HG03066 (cell line): ENCODE results near the gene SUOX.
"Not testable (repeated sequence)": the region's sequence is repeated elsewhere in the genome, so short reads cannot be mapped to it uniquely, and the experiment has no call there.

ENCODE experiments used
- ATAC-seq: cut with Tn5 transposase; IDR thresholded peaks from one replicate; pipeline ENCODE4 v1.9.1; 2021; ENCODE audit warnings: low read depth; ENCODE audit not compliant: unreplicated experiment

Gene SUOX

GRCh38 chr12:56017181-56017580 is 20.1 kb downstream of the SUOX start:
- no peak for ATAC-seq

DNA sequence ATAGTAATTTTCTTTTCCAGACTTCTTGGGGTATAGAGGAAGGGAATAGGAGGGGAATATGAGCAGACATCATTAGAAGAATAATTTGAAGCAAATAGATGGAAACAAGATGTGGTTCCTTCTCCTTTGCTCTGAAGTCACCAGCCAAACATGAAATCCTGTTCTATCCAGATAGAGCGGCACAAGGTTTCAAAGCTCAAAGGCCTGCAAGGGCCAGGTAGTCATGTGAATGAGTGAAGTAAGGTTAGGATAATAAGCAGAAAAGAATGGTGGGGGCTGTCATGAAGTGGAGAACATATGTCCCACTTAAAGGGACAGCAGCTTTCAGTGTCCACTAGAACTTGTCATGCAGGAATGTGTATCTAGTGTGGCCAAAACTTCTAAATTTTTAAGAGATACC is 21.3 kb downstream of the SUOX start:
- no peak for ATAC-seq

DNA sequence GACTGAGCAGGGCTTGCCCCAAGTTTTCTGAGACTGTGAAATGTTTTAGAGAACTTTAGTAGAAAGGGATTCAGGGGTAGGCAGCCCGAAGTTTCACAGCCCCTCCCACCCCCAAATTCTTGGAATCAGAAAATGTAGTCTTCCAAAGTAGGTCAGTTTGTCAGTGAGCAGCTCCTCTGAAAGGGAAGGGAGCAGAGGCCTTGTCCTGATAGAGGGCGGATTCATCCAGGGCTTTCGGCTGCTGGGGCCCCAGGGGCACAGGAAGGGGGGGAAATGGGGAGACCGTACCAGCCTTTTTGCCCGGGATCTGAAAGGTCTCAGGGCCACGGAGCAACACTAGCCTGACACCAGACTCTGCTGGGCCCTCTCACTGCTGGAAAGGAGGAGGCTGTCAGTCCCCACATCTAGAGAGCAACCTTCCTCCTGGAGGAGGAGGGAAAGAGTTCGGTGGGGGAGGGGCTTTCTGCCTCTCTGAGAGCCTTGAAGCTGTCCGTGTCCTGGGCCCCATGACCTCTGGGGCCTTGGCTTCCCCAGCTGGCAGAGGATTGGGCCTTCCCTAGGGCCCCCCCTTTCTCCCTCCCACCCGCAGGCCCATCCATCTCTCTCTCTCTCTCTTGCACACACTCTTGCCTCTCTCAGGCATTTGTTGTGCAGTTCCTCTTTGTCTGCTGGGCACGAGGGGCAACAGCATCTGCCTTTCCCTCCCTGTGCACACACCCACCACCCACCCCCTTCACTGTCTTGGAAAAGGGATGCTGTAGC is 23.5 kb downstream of the SUOX start, which contains the start of gene IKZF4:
IKZF4 (plus strand) TSS at position 621 of the 762 bp plus-strand sequence. CDS start 451 bp downstream, outside the sequence.
- no peak for ATAC-seq

GRCh38 chr12:56021889-56022497 is 24.9 kb downstream of the SUOX start:
- ATAC-seq, result no peak

DNA sequence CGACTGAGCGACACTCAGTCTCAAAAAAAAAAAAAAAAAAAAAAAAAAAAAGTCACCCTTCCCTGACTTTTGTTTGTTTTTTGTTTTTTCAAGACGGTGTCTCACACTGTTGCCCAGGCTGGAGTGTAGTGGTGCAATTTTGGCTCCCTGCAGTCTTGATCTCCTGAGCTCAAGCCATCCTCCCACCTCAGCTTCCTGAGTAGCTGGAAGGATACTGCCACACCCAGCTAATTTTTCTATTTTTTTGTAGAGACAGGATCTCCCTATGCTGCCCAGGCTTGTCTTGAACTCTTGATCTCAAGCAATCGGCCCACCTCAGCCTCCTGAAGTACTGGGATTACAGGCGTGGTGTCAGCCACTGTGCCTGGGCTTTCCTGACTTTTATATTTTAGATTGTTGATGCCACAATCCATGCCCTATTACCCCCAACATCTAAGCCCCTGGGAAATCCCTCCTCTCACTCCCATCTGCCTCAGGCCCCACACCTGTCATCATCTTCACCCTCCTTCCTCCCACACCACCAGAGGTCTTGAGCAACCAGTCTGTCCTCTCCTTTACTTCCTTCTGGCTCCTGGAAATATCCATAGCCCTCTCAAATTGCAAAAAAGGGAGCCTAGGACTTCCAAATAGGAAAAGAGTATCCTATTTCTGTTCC is 31.6 kb downstream of the SUOX start:
- no peak for ATAC-seq

DNA sequence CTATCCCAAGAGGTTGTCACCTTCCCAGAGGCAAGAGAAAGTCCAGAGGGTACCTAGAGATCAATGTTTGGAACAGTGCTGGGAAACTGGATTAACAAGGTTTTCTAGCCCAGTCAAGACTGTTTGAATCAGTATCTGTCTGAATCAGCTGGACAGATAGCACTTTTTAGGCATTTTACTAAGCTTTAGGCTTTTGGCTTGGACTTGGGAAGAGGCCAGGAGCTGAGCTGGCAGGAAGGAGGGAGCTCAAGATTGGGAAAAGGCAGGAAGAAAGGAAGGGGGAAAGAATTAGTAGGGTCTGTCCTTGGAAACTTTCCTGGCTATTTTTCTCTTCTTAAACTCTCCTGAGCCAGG is 32.1 kb downstream of the SUOX start:
- no peak for ATAC-seq

- ATAC-seq, result no peak
Observed at GRCh38 chr12:56029666-56030293, 32.7 kb downstream of the SUOX start.

DNA sequence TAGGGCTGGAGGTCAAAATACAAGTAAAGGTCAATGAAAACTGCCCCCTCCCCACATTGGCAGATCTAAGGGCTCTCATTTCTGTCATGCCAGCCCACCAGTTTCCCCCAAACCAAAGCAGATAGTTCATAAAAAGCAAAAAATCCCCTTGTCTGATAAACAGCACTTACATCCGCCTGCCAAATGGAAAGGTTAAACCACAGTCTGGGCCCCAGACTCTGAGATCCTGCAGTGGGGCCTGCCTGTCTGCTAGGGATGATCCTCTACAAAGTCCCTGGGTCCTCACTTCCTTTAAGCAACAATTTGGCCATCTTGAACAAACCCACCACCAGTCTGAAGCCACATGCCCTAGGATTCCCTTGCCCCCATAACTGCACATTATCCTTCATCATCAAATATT is 34.9 kb downstream of the SUOX start:
- no peak for ATAC-seq

DNA sequence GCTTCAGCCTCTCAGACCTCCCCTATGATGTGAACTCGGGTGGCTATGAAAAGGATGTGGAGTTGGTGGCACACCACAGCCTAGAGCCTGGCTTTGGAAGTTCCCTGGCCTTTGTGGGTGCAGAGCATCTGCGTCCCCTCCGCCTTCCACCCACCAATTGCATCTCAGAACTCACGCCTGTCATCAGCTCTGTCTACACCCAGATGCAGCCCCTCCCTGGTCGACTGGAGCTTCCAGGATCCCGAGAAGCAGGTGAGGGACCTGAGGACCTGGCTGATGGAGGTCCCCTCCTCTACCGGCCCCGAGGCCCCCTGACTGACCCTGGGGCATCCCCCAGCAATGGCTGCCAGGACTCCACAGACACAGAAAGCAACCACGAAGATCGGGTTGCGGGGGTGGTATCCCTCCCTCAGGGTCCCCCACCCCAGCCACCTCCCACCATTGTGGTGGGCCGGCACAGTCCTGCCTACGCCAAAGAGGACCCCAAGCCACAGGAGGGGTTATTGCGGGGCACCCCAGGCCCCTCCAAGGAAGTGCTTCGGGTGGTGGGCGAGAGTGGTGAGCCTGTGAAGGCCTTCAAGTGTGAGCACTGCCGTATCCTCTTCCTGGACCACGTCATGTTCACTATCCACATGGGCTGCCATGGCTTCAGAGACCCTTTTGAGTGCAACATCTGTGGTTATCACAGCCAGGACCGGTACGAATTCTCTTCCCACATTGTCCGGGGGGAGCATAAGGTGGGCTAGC is 37.7 kb downstream of the SUOX start:
- ATAC-seq, result no peak

- ATAC-seq, result no peak
Observed at GRCh38 chr12:56037161-56037560, 40.1 kb downstream of the SUOX start.

DNA sequence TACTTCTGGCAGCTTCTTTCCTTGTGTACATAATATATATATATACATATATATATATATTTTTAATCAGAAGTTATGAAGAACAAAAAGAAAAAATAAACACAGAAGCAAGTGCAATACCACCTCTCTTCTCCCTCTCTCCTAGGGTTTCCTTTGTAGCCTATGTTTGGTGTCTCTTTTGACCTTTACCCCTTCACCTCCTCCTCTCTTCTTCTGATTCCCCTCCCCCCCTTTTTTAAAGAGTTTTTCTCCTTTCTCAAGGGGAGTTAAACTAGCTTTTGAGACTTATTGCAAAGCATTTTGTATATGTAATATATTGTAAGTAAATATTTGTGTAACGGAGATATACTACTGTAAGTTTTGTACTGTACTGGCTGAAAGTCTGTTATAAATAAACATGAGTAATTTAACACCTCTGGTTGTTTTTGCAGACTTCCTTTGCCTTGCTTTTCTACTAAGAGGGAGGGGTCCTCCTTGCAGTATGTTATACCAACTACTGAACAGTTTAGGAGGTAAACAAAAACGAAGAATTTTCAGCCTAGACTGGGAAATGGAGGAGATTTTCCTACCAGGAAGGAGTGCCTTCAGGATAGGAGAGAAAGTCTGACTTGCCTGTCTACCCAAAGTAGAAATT is 41.1 kb downstream of the SUOX start:
- no peak for ATAC-seq

- no peak for ATAC-seq
Observed at GRCh38 chr12:56040151-56040550, 43.1 kb downstream of the SUOX start.

- ATAC-seq, result peak; percentile 1
Observed at GRCh38 chr12:56040963-56041551, 44.0 kb downstream of the SUOX start.

DNA sequence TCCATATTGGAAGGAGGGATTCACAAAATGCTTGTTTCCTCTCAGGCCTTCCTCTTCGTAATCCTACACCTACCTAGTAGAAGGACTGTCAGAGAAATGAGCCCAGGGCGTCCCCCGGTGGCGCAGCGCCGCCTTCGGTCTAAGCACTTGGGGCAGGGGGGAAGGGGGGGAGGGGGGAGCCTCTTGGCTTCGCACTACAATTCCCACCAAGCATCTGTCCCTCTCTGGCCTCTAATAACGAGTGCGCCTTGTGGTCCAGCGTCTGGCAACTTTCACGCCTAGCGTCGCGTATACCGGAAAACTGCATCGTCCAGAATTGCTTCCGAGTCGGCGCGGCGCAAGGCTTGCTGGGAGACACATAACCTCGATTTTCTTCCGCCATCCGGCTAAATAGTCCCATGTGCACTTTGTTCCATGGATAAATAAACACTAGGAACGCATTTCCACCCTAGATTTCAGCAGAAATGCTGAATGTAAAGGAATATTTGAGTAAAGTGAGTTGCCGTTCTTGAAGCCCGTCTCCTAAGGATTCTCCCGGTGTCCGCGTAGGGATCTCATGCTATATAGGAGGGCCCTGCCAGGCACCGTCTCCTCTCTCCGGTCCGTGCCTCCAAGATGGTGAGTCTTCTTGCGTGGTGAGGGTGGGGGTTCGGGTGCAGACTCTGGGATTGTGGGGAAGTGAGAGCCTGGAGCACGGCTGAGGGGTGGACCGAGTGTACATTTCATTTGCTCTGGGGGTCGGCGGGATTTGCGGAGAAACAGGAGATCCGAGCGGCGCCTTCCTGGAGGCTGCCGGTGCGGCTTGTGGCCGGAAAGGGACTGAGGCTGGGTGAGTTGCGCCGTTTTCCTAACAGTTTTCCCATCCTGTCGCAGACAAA is 44.7 kb downstream of the SUOX start, which contains the start of gene RPS26:
RPS26 (plus strand) TSS at position 367 of the 878 bp plus-strand sequence; CDS start at position 616, 249 bp downstream.
- peak; percentile 94 for ATAC-seq

GRCh38 chr12:56042430-56042813 is 45.3 kb downstream of the SUOX start:
- not testable (repeated sequence) for ATAC-seq

DNA sequence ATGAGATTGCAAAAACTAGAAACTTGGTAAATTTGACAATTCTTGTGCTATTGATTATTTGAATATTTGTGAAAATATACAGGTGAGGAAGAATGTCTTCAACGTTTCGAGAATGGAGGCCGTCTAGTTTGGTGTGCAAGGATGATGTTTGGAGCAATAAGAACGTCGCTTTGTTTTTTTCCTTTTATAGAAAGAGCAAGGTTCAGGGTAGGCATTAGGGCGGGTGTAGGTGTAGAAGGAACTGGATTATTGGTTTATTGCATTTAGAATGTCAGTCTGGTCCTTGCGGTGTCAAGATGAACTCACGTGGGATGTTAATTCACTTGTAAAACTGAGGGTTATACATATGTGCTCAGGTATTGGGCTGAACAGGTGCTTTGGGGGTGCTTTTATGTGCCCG is 45.8 kb downstream of the SUOX start:
- no peak for ATAC-seq

GRCh38 chr12:56046027-56046780 is 49.1 kb downstream of the SUOX start:
- ATAC-seq, result no peak

GRCh38 chr12:56053407-56053893 is 56.4 kb downstream of the SUOX start:
- ATAC-seq, result no peak
